ENCODE measurements around the gene CDKL1.

DNA sequence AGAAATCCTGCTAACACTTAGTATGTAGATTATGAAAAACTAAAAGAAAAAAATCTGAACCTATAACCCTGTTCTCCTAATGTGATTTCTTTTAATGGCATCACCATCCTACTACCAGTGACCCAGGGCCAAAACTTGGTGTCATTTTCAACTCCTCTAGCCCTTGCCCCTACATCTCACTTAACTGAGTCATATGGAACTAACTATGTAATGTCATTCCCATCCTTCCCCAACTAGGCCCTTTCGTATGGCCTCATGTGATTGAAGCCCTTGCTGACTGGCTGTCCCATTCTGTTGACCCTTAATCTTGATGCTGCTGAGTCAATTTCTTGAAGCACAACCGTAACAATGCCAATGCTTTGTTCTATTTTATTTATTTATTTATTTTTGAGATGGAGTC is 77.0 kb downstream of the CDKL1 start:
- TF ChIP-seq, protein P1, sequence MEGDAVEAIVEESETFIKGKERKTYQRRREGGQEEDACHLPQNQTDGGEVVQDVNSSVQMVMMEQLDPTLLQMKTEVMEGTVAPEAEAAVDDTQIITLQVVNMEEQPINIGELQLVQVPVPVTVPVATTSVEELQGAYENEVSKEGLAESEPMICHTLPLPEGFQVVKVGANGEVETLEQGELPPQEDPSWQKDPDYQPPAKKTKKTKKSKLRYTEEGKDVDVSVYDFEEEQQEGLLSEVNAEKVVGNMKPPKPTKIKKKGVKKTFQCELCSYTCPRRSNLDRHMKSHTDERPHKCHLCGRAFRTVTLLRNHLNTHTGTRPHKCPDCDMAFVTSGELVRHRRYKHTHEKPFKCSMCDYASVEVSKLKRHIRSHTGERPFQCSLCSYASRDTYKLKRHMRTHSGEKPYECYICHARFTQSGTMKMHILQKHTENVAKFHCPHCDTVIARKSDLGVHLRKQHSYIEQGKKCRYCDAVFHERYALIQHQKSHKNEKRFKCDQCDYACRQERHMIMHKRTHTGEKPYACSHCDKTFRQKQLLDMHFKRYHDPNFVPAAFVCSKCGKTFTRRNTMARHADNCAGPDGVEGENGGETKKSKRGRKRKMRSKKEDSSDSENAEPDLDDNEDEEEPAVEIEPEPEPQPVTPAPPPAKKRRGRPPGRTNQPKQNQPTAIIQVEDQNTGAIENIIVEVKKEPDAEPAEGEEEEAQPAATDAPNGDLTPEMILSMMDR (IDR thresholded peaks at IDR 0.05; ENCODE audit: insufficient read depth, low read depth, low read length): no peak
- no peak for TF ChIP-seq EZH2 (IDR thresholded peaks at IDR 0.05; ENCODE audit: insufficient read depth, low read length)

Measured in astrocyte (in vitro differentiated cells and primary cell).